OCI-LY3 (cell line): ENCODE data around the gene GNRHR.

Source experiments
- H2AFZ ChIP-seq: fragments of 200-600, 300-600 bp; shearing (Covaris generic); 2 replicates; pipeline ENCODE4 v1.6.0; 2014; ENCODE audit warnings: antibody characterized with exemption, low read depth, low read length
- H3K27ac ChIP-seq: fragments of 200-600, 300-600 bp; sonication (generic); 2 replicates; pipeline ENCODE4 v1.5.1; 2014; ENCODE audit warnings: mild to moderate bottlenecking, low read length, moderate library complexity, mixed read lengths
- H3K27me3 ChIP-seq: fragments of 200-600, 300-600 bp; sonication (generic); 2 replicates; pipeline ENCODE4 v1.6.1; 2014; ENCODE audit warnings: low read depth, low read length, mixed read lengths
- H3K36me3 ChIP-seq: fragments of 200-600, 300-600 bp; sonication (generic); replicated peaks from 2 replicates; pipeline ENCODE3; 2014; ENCODE audit warnings: low read depth, low read length, mixed read lengths
- H3K4me1 ChIP-seq: fragments of 300-600, 200-600 bp; sonication (generic); 2 replicates; pipeline ENCODE4 v1.6.1; 2014; ENCODE audit warnings: low read length, mixed read lengths
- H3K4me2 ChIP-seq: fragments of 200-600, 300-600 bp; sonication (generic); 2 replicates; pipeline ENCODE4 v1.6.1; 2014; ENCODE audit warnings: low read length, mixed read lengths
- H3K4me3 ChIP-seq: fragments of 300-600, 200-600 bp; sonication (generic); 2 replicates; pipeline ENCODE4 v1.5.1; 2014; ENCODE audit warnings: antibody characterized with exemption, mild to moderate bottlenecking, low read length, moderate library complexity
- H3K79me2 ChIP-seq: fragments of 300-600, 200-600 bp; shearing (Covaris generic); 2 replicates; pipeline ENCODE4 v1.6.1; 2014; ENCODE audit warnings: mild to moderate bottlenecking, low read length, mixed read lengths
- H3K9ac ChIP-seq: fragments of 300-600, 200-600 bp; shearing (Covaris generic); 2 replicates; pipeline ENCODE4 v1.6.0; 2014; ENCODE audit warnings: mild to moderate bottlenecking, low read length, moderate library complexity
- H3K9me3 ChIP-seq: fragments of 200-600, 300-600 bp; shearing (Covaris generic); 2 replicates; pipeline ENCODE4 v1.6.1; 2014; ENCODE audit warnings: low read length, mixed read lengths; ENCODE audit not compliant: insufficient read depth
- H4K20me1 ChIP-seq: fragments of 200-600, 300-600 bp; sonication (generic); 2 replicates; pipeline ENCODE4 v1.6.1; 2016; ENCODE audit warnings: low read length, mixed read lengths; ENCODE audit not compliant: insufficient read depth
- EZH2phosphoT487 ChIP-seq: fragments of 200-600 bp; shearing (Covaris generic); IDR thresholded peaks from 2 replicates; pipeline ENCODE4 v1.6.1; 2018; ENCODE audit warnings: antibody characterized with exemption, mixed run types, low read depth
- TF ChIP-seq, protein P1 (sequence below): fragments of 200-600, 300-600 bp; sonication (generic); IDR thresholded peaks from 2 replicates; pipeline ENCODE4 v1.5.1; 2014; ENCODE audit warnings: antibody characterized with exemption, low read length, low read depth

The GNRHR gene

DNA sequence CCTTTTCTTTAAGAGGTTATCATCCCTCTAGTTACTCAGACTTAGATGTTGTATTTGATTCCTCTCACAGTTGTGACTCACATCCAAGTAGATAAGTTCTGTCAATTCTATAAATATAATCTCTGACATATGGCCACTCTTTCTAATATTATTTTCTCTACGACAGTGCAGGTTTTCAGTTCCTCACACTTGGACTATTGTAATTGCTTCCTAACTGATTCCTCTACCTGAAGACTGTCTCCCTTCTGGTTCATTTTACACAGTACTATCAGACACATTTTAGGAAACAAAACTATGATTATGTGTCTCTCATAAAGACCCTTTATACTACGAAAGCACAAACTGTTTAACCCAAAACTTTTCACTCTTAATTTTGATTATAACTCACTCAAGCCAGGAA is 31.3 kb upstream of the GNRHR start:
- Histone ChIP-seq H3K79me2 (no peaks in the 10 kb centered on the region), H3K27me3 (no peaks in the 10 kb centered on the region), H3K4me1 (no peaks in the 10 kb centered on the region), H3K27ac (no peak overlapping the region), H3K36me3 (no peaks in the 10 kb centered on the region), H3K9ac (no peak overlapping the region), H4K20me1 (no peaks in the 10 kb centered on the region), H3K4me3 (no peak overlapping the region), H2AFZ (no peak overlapping the region), H3K4me2 (no peak overlapping the region), H3K9me3 (no peaks in the 10 kb centered on the region)
- TF ChIP-seq, protein P1, sequence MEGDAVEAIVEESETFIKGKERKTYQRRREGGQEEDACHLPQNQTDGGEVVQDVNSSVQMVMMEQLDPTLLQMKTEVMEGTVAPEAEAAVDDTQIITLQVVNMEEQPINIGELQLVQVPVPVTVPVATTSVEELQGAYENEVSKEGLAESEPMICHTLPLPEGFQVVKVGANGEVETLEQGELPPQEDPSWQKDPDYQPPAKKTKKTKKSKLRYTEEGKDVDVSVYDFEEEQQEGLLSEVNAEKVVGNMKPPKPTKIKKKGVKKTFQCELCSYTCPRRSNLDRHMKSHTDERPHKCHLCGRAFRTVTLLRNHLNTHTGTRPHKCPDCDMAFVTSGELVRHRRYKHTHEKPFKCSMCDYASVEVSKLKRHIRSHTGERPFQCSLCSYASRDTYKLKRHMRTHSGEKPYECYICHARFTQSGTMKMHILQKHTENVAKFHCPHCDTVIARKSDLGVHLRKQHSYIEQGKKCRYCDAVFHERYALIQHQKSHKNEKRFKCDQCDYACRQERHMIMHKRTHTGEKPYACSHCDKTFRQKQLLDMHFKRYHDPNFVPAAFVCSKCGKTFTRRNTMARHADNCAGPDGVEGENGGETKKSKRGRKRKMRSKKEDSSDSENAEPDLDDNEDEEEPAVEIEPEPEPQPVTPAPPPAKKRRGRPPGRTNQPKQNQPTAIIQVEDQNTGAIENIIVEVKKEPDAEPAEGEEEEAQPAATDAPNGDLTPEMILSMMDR = no peak
- TF ChIP-seq EZH2phosphoT487 = no peak

DNA sequence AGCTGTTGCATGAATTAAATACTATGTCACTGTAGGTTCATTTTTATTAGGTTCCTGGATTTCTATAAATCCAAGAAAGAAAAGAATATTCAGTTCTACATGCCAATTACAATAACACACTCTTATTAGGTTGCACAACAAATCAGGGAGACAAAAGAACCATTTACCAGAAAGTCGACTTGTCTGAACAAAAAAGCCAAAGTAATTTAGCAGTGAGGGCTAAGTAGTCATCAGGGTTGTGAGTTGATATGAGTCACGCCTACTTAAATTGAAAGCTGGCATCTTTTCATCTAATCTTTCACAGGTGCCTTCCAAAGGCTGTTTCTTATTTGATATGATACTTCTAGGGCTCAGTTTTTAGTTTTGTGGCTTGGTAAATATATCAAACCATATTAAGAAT is 25.4 kb upstream of the GNRHR start:
- Histone ChIP-seq H3K9ac (no peak overlapping the region), H3K27ac (no peak overlapping the region), H3K4me2 (no peak overlapping the region), H3K9me3 (no peaks in the 10 kb centered on the region), H3K27me3 (no peaks in the 10 kb centered on the region), H3K4me3 (no peak overlapping the region), H4K20me1 (no peaks in the 10 kb centered on the region), H3K36me3 (no peaks in the 10 kb centered on the region), H3K79me2 (no peaks in the 10 kb centered on the region), H2AFZ (no peak overlapping the region), H3K4me1 (no peaks in the 10 kb centered on the region)
- TF ChIP-seq EZH2phosphoT487 = no peak
- TF ChIP-seq, protein P1 = no peak

DNA sequence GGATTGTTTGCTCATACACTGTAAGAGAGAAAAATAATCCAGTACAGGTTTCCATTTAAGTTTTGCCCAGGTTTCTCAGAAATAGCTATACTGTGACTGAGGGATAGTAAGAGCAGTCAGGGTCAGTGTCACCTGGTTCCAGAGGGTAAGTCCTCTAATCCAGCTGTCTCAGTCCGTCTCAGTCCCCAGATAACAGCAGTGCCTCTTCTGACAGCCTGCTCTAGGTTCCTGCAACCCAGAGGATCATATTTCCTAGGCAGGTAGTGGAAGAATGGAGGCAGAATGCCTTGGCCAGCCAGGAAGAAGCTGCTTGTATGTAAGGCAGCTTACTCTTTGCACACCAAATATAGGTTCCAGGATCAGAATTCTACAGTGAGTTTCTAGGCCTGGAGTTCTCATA is 22.6 kb upstream of the GNRHR start:
- H3K9ac ChIP-seq = no peak overlapping the region
- no peaks in the 10 kb centered on the region for H3K79me2 ChIP-seq
- no peak overlapping the region for H3K4me3 ChIP-seq
- no peak overlapping the region for H2AFZ ChIP-seq
- no peak overlapping the region for H3K27ac ChIP-seq
- H3K27me3 ChIP-seq = no peaks in the 10 kb centered on the region
- H4K20me1 ChIP-seq = no peaks in the 10 kb centered on the region
- no peak overlapping the region for H3K4me2 ChIP-seq
- TF ChIP-seq, protein P1 = no peak
- TF ChIP-seq EZH2phosphoT487 = no peak
- H3K4me1 ChIP-seq = no peaks in the 10 kb centered on the region
- H3K36me3 ChIP-seq = no peaks in the 10 kb centered on the region
- no peaks in the 10 kb centered on the region for H3K9me3 ChIP-seq

DNA sequence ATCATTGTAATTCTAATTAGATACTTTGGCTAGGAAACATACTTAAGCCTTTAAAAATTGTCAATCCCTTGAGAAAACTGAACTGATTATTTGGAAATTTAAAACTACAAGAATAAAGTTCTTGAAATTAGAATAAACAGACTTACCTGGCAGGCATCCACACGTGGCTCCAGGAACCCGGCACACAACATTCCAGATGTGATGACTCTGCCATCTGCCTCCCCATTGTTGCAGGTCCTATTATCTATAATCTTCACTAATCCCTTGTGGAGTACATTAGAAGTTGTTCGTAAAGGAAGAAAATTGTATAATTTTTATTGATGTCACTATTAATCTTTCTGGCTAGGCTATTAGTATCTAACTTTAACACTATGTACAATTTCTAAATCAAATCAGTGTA is 16.2 kb upstream of the GNRHR start:
- TF ChIP-seq EZH2phosphoT487 = no peak
- TF ChIP-seq, protein P1 = no peak
- no peaks in the 10 kb centered on the region for H3K36me3 ChIP-seq
- no peak overlapping the region for H2AFZ ChIP-seq
- H3K9me3 ChIP-seq = no peaks in the 10 kb centered on the region
- H3K4me2 ChIP-seq = no peak overlapping the region
- H3K4me3 ChIP-seq = no peak overlapping the region
- H4K20me1 ChIP-seq = no peaks in the 10 kb centered on the region
- no peaks in the 10 kb centered on the region for H3K27me3 ChIP-seq
- H3K9ac ChIP-seq = no peak overlapping the region
- H3K27ac ChIP-seq = no peak overlapping the region
- no peaks in the 10 kb centered on the region for H3K79me2 ChIP-seq
- H3K4me1 ChIP-seq = no peaks in the 10 kb centered on the region
